Measurements from ENCODE around the gene HNRNPDL. TPM values are rescaled to one million over a fixed set of nuclear protein-coding genes. Genes with fewer than 3 reads are reported as not detected.
"Not testable (repeated sequence)": the region's sequence is repeated elsewhere in the genome, so short reads cannot be mapped to it uniquely, and the experiment has no call there.

The HNRNPDL gene
- polyA plus RNA-seq, 1 of the 3 experiments (the other 2 are of a cell fraction) = 210 TPM

DNA sequence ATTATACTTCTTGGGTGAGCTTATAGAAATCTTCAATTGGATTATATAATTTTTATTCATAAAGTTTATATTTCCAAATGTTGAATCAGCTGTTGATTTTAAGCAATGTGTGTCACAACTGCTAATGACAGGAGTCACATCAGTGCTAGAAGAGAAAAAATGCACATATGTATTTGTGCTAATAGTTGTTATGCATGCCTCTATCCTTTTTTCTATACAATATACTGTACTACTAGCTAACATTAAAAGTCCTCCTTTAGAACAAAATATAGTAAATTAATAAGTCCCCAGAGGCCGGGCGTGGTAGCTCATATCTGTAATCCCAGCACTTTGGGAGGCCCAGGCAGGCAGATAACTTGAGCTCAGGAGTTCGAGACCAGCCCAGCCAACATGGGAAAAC lies 32.7 kb downstream of the HNRNPDL start:
- TF ChIP-seq FOXJ3 (CRISPR knock-in tag; IDR thresholded peaks at IDR 0.05) = no peak
- TF ChIP-seq, protein P1, sequence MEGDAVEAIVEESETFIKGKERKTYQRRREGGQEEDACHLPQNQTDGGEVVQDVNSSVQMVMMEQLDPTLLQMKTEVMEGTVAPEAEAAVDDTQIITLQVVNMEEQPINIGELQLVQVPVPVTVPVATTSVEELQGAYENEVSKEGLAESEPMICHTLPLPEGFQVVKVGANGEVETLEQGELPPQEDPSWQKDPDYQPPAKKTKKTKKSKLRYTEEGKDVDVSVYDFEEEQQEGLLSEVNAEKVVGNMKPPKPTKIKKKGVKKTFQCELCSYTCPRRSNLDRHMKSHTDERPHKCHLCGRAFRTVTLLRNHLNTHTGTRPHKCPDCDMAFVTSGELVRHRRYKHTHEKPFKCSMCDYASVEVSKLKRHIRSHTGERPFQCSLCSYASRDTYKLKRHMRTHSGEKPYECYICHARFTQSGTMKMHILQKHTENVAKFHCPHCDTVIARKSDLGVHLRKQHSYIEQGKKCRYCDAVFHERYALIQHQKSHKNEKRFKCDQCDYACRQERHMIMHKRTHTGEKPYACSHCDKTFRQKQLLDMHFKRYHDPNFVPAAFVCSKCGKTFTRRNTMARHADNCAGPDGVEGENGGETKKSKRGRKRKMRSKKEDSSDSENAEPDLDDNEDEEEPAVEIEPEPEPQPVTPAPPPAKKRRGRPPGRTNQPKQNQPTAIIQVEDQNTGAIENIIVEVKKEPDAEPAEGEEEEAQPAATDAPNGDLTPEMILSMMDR (IDR thresholded peaks at IDR 0.05) = no peak
- H4K20me1 ChIP-seq (ENCODE audit: insufficient read depth) = no peaks in the 10 kb centered on the region
- no peak overlapping the region for H3K27ac ChIP-seq (ENCODE audit: low read depth in 2 of 2, low read length in 1 of 2)
- no peak overlapping the region for H3K9ac ChIP-seq
- no peak overlapping the region for H3K4me2 ChIP-seq
- no peak overlapping the region for H2AFZ ChIP-seq (ENCODE audit: low read depth)
- no peaks in the 10 kb centered on the region for H3K79me2 ChIP-seq (ENCODE audit: insufficient read depth)
- ChIA-PET CTCF (interaction anchor here (0.9 kb wide), 1 partner anchor 9 kb away, joined by 4 read pairs; no protein-coding TSS in a partner anchor), POLR2A (interaction anchor here (1.8 kb wide), 1 partner anchor 32 kb away, joined by 6 read pairs; the partner anchor contains the start of gene HNRNPDL)
- no peaks in the 10 kb centered on the region for H3K27me3 ChIP-seq (ENCODE audit: insufficient read depth)
- no peaks in the 10 kb centered on the region for H3F3A ChIP-seq (replicated peaks; ENCODE audit: insufficient read depth)
- H3K9me2 ChIP-seq = no peaks in the 10 kb centered on the region
- no peak for DNase-seq
- 67% methylated on average over 3 of the region's 3 CpGs for WGBS (ENCODE audit: low lambda C conversion rate)
- H3K9me3 ChIP-seq = no peaks in the 10 kb centered on the region
- H3K4me1 ChIP-seq (ENCODE audit: control insufficient read depth in 1 of 2, insufficient read depth in 2 of 2, low read depth in 1 of 2, low read length in 1 of 2) = no peaks in the 10 kb centered on the region
- H3K36me3 ChIP-seq (replicated peaks in 1 of 2; ENCODE audit: control insufficient read depth in 1 of 2, insufficient read depth in 2 of 2, low read length in 1 of 2) = no peaks in the 10 kb centered on the region
- no peak overlapping the region for H3K4me3 ChIP-seq (ENCODE audit: low read depth in 2 of 2, low read length in 1 of 2)

DNA sequence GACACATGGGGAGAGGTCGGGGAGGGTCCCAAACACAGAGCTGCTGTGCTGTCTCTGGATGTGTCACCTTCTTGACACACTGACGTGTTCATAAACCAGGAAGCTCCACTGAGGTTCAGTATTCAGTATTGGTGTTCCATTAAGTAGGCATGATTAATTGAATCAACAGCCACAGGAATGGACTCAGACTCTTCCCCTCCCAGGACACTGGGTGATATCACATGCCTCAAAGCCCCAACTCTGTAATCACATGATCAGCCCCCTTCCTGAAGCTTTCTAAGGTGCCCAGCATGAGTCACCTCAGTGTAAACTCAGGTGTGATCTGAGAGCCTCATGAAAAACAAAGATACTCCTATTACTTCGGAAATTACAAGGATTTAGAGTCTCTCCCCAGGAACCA lies 35.4 kb downstream of the HNRNPDL start:
- no peak overlapping the region for H3K4me3 ChIP-seq (ENCODE audit: low read depth in 2 of 2, low read length in 1 of 2)
- H2AFZ ChIP-seq (ENCODE audit: low read depth) = no peak overlapping the region
- H4K20me1 ChIP-seq (ENCODE audit: insufficient read depth) = no peaks in the 10 kb centered on the region
- no peaks in the 10 kb centered on the region for H3K4me1 ChIP-seq (ENCODE audit: control insufficient read depth in 1 of 2, insufficient read depth in 2 of 2, low read depth in 1 of 2, low read length in 1 of 2)
- no peaks in the 10 kb centered on the region for H3K27me3 ChIP-seq (ENCODE audit: insufficient read depth)
- no peak overlapping the region for H3K4me2 ChIP-seq
- H3K9me2 ChIP-seq = no peaks in the 10 kb centered on the region
- ChIA-PET CTCF (no interaction called here), POLR2A (interaction anchor here (0.8 kb wide), 1 partner anchor 11 kb away, joined by 3 read pairs; no protein-coding TSS in a partner anchor)
- H3K27ac ChIP-seq (ENCODE audit: low read depth in 2 of 2, low read length in 1 of 2) = no peak overlapping the region
- TF ChIP-seq RFX5 (IDR thresholded peaks at IDR 0.05; ENCODE audit: low read length) (no peak), GABPA (IDR thresholded peaks at IDR 0.05; ENCODE audit: low read depth) (no peak), ELF1 (IDR thresholded peaks at IDR 0.05) (no peak), NRF1 (IDR thresholded peaks at IDR 0.05; ENCODE audit: low read depth, low read length) (no peak)
- TF ChIP-seq, protein P2, sequence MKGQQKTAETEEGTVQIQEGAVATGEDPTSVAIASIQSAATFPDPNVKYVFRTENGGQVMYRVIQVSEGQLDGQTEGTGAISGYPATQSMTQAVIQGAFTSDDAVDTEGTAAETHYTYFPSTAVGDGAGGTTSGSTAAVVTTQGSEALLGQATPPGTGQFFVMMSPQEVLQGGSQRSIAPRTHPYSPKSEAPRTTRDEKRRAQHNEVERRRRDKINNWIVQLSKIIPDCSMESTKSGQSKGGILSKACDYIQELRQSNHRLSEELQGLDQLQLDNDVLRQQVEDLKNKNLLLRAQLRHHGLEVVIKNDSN (IDR thresholded peaks at IDR 0.05; ENCODE audit: borderline replicate concordance, low read depth) = no peak
- TF ChIP-seq, protein P3, sequence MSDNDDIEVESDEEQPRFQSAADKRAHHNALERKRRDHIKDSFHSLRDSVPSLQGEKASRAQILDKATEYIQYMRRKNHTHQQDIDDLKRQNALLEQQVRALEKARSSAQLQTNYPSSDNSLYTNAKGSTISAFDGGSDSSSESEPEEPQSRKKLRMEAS (IDR thresholded peaks at IDR 0.05; ENCODE audit: low read depth) = no peak
- H3K9ac ChIP-seq = no peak overlapping the region
- H3K36me3 ChIP-seq (replicated peaks in 1 of 2; ENCODE audit: control insufficient read depth in 1 of 2, insufficient read depth in 2 of 2, low read length in 1 of 2) = no peaks in the 10 kb centered on the region
- no peak for DNase-seq
- no peaks in the 10 kb centered on the region for H3K79me2 ChIP-seq (ENCODE audit: insufficient read depth)
- 64% methylated on average over 3 of the region's 3 CpGs for WGBS (ENCODE audit: low lambda C conversion rate)
- no peaks in the 10 kb centered on the region for H3K9me3 ChIP-seq
- no peaks in the 10 kb centered on the region for H3F3A ChIP-seq (replicated peaks; ENCODE audit: insufficient read depth)

DNA sequence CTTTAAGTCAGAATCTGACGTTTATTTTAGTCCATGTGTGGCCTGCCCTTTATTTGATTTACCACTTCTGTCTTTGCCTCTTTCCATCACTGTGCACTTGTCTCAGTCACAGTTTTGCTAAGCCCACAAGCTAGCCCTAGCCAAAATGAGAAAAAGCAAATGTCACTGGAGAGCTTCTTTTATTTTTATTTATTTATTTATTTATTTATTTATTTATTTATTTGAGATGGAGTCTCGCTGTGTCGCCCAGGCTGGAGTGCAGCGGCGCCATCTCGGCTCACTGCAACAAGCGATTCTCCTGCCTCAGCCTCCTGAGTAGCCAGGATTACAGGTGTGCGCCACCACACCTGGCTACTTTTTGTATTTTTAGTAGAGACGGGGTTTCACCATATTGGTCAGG lies 40.2 kb downstream of the HNRNPDL start:
- H3K79me2 ChIP-seq (ENCODE audit: insufficient read depth); H3K27ac ChIP-seq (ENCODE audit: low read depth in 2 of 2, low read length in 1 of 2); H4K20me1 ChIP-seq (ENCODE audit: insufficient read depth); H3K4me2 ChIP-seq; H3K9ac ChIP-seq; H3K4me1 ChIP-seq (ENCODE audit: control insufficient read depth in 1 of 2, insufficient read depth in 2 of 2, low read depth in 1 of 2, low read length in 1 of 2); H2AFZ ChIP-seq (ENCODE audit: low read depth); H3K36me3 ChIP-seq (replicated peaks in 1 of 2; ENCODE audit: control insufficient read depth in 1 of 2, insufficient read depth in 2 of 2, low read length in 1 of 2); H3K4me3 ChIP-seq (ENCODE audit: low read depth in 2 of 2, low read length in 1 of 2); H3K9me2 ChIP-seq; H3K9me3 ChIP-seq; H3F3A ChIP-seq (replicated peaks; ENCODE audit: insufficient read depth); DNase-seq; H3K27me3 ChIP-seq (ENCODE audit: insufficient read depth): not testable (repeated sequence)
- ChIA-PET POLR2A (interaction anchor here (0.6 to 1.7 kb wide), 3 partner anchors 16 to 644 kb away, joined by 3 to 6 read pairs (median 3); partner anchors contain the start of genes HNRNPD and HNRNPDL), CTCF (interaction anchor here (0.7 to 0.9 kb wide), 3 partner anchors 10 to 332 kb away, joined by 3 read pairs; no protein-coding TSS in a partner anchor)
- WGBS (ENCODE audit: low lambda C conversion rate) = 89% methylated on average over 9 of the region's 9 CpGs

All from SK-N-SH (cell line).